ENCODE results near the gene TRIO. TPM values are rescaled to one million over a fixed set of nuclear protein-coding genes. Genes with fewer than 3 reads are reported as not detected.

TRIO gene
- total and polyA plus RNA-seq, 2 of the 8 experiments (the other 6 are each of a cell fraction or from before 2014, with no cell fraction given), result 35.1 to 69.1 TPM

DNA sequence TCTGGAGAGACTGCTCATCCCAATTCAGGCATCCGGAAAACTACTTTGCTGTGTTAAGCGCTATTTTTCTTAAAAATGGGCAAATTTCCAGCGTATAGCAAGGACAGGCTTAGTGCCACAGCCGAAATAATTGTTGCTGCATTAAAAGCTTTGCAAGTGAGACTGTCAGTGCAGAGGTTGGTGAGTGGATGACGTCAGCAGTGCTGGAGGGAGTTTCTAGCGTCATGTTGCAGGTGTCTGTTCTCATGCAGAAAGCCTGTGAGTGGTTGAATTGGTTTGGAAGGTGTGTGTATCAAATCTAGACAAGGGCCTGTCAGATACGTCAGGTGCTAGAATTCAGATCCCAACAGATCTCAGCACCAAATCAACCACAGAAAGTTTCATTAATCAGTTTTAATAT lies 204.4 kb downstream of the TRIO start:
- H2BK15ac ChIP-seq (ENCODE audit: low read length), result no peak overlapping the region
- no peak for TF ChIP-seq BCL11A (IDR thresholded peaks at IDR 0.05; ENCODE audit: low read depth in 2 of 2, low read length in 2 of 2)
- TF ChIP-seq CBX8 (IDR thresholded peaks at IDR 0.05; ENCODE audit: borderline replicate concordance, low read depth, low read length), result no peak
- TF ChIP-seq GTF2F1 (IDR thresholded peaks at IDR 0.05; ENCODE audit: borderline replicate concordance, low read depth, low read length), result no peak
- no peak for TF ChIP-seq BRCA1 (IDR thresholded peaks at IDR 0.05; ENCODE audit: low read depth, low read length)
- no peak for TF ChIP-seq EGR1 (IDR thresholded peaks at IDR 0.05; ENCODE audit: borderline replicate concordance, low read depth, low read length)
- no peak for TF ChIP-seq GABPA (IDR thresholded peaks at IDR 0.05; ENCODE audit: borderline replicate concordance, insufficient read depth, low read length)
- TF ChIP-seq, protein P1, sequence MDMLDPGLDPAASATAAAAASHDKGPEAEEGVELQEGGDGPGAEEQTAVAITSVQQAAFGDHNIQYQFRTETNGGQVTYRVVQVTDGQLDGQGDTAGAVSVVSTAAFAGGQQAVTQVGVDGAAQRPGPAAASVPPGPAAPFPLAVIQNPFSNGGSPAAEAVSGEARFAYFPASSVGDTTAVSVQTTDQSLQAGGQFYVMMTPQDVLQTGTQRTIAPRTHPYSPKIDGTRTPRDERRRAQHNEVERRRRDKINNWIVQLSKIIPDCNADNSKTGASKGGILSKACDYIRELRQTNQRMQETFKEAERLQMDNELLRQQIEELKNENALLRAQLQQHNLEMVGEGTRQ (IDR thresholded peaks at IDR 0.05; ENCODE audit: low read length), result no peak
- no peak for TF ChIP-seq POLR2A (IDR thresholded peaks at IDR 0.05; ENCODE audit: control extremely low read depth in 1 of 2, low read depth in 2 of 2, low read length in 2 of 2)
- TF ChIP-seq, protein P2, sequence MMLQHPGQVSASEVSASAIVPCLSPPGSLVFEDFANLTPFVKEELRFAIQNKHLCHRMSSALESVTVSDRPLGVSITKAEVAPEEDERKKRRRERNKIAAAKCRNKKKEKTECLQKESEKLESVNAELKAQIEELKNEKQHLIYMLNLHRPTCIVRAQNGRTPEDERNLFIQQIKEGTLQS (IDR thresholded peaks at IDR 0.05; ENCODE audit: insufficient read depth, low read depth, low read length), result no peak
- TF ChIP-seq KDM1A (IDR thresholded peaks at IDR 0.05; ENCODE audit: borderline replicate concordance, low read length), result no peak
- no peak for TF ChIP-seq SP1 (IDR thresholded peaks at IDR 0.05; ENCODE audit: low read depth, low read length)
- FAIRE-seq, result no peak
- WGBS, 2 experiments (ENCODE audit: extremely low coverage in 1 of 2, insufficient coverage in 1 of 2, insufficient read length in 1 of 2, insufficient replicate concordance in 2 of 2, low coverage in 1 of 2, low lambda C conversion rate in 2 of 2, missing lambda C conversion rate in 1 of 2), result 86% methylated on average over 7 of the region's 7 CpGs; no CpG with 5 or more reads in 1 of the 2 experiments
- H2BK20ac ChIP-seq (ENCODE audit: low read length), result no peak overlapping the region
- H2BK120ac ChIP-seq (replicated peaks; ENCODE audit: low read depth, low read length), result no peak overlapping the region
- H3K9ac ChIP-seq (replicated peaks in 1 of 4; ENCODE audit: extremely low read depth in 1 of 4, low read depth in 3 of 4, low read length in 3 of 4), result no peak overlapping the region
- H2AFZ ChIP-seq (ENCODE audit: low read length), result no peak overlapping the region
- H2BK12ac ChIP-seq (ENCODE audit: low read depth, low read length), result no peak overlapping the region
- ChIA-PET CTCF (ENCODE audit: partially characterized antibody) (interaction anchor here (1.0 kb wide), 1 partner anchor 17 kb away, joined by 3 read pairs; no protein-coding TSS in a partner anchor), POLR2A (ENCODE audit: partially characterized antibody) (no interaction called here)
- H4K8ac ChIP-seq (ENCODE audit: extremely low read depth, insufficient read depth, low read length), result no peak overlapping the region
- H4K91ac ChIP-seq (replicated peaks; ENCODE audit: insufficient read length, low read length), result no peak overlapping the region
- no peak overlapping the region for H3K56ac ChIP-seq (replicated peaks; ENCODE audit: insufficient read length, low read depth, low read length)
- H3K4me3 ChIP-seq (ENCODE audit: extremely low read depth in 1 of 4, insufficient read depth in 2 of 4, low read depth in 3 of 4, low read length in 4 of 4), result no peak overlapping the region
- no peak for DNase-seq (ENCODE audit: low read depth in 1 of 2, low spot score in 2 of 2)
- peaks cover 2 to 9% of the 10 kb centered on the region in 2 experiments for H4K20me1 ChIP-seq (replicated peaks in 1 of 2; ENCODE audit: control insufficient read depth in 1 of 2, insufficient read depth in 2 of 2, low read length in 2 of 2)
- no peak overlapping the region for H4K5ac ChIP-seq (ENCODE audit: insufficient read length, low read depth, low read length)
- no peak overlapping the region for H3K4me2 ChIP-seq (ENCODE audit: insufficient read depth in 1 of 2, low read depth in 2 of 2, low read length in 2 of 2)
- H3K9me3 ChIP-seq (ENCODE audit: insufficient read depth in 2 of 2, low read depth in 1 of 2, low read length in 1 of 2), result no peaks in the 10 kb centered on the region
- no peak overlapping the region for H3K14ac ChIP-seq (ENCODE audit: insufficient read length)
- peak overlapping the region; percentile 10; the same call in 1 of the 2 replicates for H2BK5ac ChIP-seq (ENCODE audit: low read depth, low read length)
- no peak overlapping the region for H3K18ac ChIP-seq (ENCODE audit: extremely low read depth, low read length)
- H3K27ac ChIP-seq (ENCODE audit: low read depth, low read length), result no peak overlapping the region
- H2AK5ac ChIP-seq (ENCODE audit: low read depth, low read length), result no peak overlapping the region
- H3K79me1 ChIP-seq (ENCODE audit: low read depth, low read length), result peaks cover 4% of the 10 kb centered on the region; the same call in 1 of the 2 replicates
- H3K79me2 ChIP-seq (ENCODE audit: control insufficient read depth in 1 of 2, insufficient read depth in 2 of 2, low read length in 2 of 2), result peaks cover 6 to 20% of the 10 kb centered on the region in 2 experiments
- H3K23me2 ChIP-seq (ENCODE audit: low read depth, low read length), result no peaks in the 10 kb centered on the region
- no peaks in the 10 kb centered on the region for H3K27me3 ChIP-seq (replicated peaks in 1 of 4; ENCODE audit: control insufficient read depth in 3 of 4, extremely low read depth in 1 of 4, insufficient read depth in 3 of 4, low read length in 3 of 4)
- H3K23ac ChIP-seq (ENCODE audit: insufficient read length), result no peak overlapping the region
- peaks cover 0 to 5% (median 4%) of the 10 kb centered on the region in 4 experiments; a peak in 5 of 8 replicates for H3K36me3 ChIP-seq (ENCODE audit: control insufficient read depth in 2 of 4, insufficient read depth in 4 of 4, low read length in 3 of 4)
- peaks cover 0 to 3% (median 1%) of the 10 kb centered on the region in 4 experiments; a peak in 3 of 7 replicates for H3K4me1 ChIP-seq (replicated peaks in 1 of 4; ENCODE audit: control insufficient read depth in 3 of 4, insufficient read depth in 4 of 4, low read length in 3 of 4)
- H3K4ac ChIP-seq (replicated peaks; ENCODE audit: insufficient read length, low read depth, low read length), result no peak overlapping the region
